Measurements from ENCODE around the gene RALB. TPM values are rescaled to one million over a fixed set of nuclear protein-coding genes. Genes with fewer than 3 reads are reported as not detected.

Gene RALB
- total and polyA plus RNA-seq, 2 donors (not counting 1 experiment from before 2014, with no cell fraction given), result 58.3 to 73.9 TPM

- H3K27ac ChIP-seq (ENCODE audit: insufficient read depth, low read length), result no peak overlapping the region
- no peaks in the 10 kb centered on the region for H4K20me1 ChIP-seq (ENCODE audit: control insufficient read depth, extremely low read depth, insufficient read depth, low read length)
- DNase-seq (ENCODE audit: low read depth in 2 of 2), result peak in 1 of 2 donors; percentile 53
- peaks cover 15% of the 10 kb centered on the region for H3K27me3 ChIP-seq (ENCODE audit: control insufficient read depth, insufficient read depth, low read length)
- H3K9me3 ChIP-seq (ENCODE audit: control insufficient read depth, insufficient read depth, low read depth, low read length), result no peaks in the 10 kb centered on the region
- no peaks in the 10 kb centered on the region for H3K79me2 ChIP-seq (ENCODE audit: control insufficient read depth, insufficient read depth, low read length)
- no peak overlapping the region for H3K9ac ChIP-seq (ENCODE audit: insufficient read depth, low read length)
- no peak overlapping the region for H3K4me2 ChIP-seq (ENCODE audit: extremely low read depth, insufficient read depth, low read length)
- H3K4me1 ChIP-seq (ENCODE audit: control insufficient read depth, extremely low read depth, insufficient read depth, low read length), result no peaks in the 10 kb centered on the region
- TF ChIP-seq EZH2 (IDR thresholded peaks at IDR 0.05; ENCODE audit: low read length, missing control alignments) (no peak), CTCF (conservative IDR thresholded peaks at IDR 0.05 in 1 of 2, IDR thresholded peaks at IDR 0.05 in 1 of 2; ENCODE audit: low read depth in 1 of 2, low read length in 2 of 2) (no peak)
- H3K4me3 ChIP-seq (replicated peaks in 1 of 4; ENCODE audit: control extremely low read depth in 1 of 4, insufficient read depth in 1 of 4, low read depth in 3 of 4, low read length in 4 of 4), result no peak overlapping the region
- no peak overlapping the region for H2AFZ ChIP-seq (ENCODE audit: low read length)
- no peaks in the 10 kb centered on the region for H3K36me3 ChIP-seq (ENCODE audit: control insufficient read depth, insufficient read depth, low read length)
Measured at GRCh38 chr2:120318626-120319025, 66.0 kb downstream of the RALB start.

- no peak overlapping the region for H3K4me2 ChIP-seq (ENCODE audit: extremely low read depth, insufficient read depth, low read length)
- no peak for TF ChIP-seq EZH2 (IDR thresholded peaks at IDR 0.05; ENCODE audit: low read length, missing control alignments)
- no peak for TF ChIP-seq CTCF (conservative IDR thresholded peaks at IDR 0.05 in 1 of 2, IDR thresholded peaks at IDR 0.05 in 1 of 2; ENCODE audit: low read depth in 1 of 2, low read length in 2 of 2)
- H3K9ac ChIP-seq (ENCODE audit: insufficient read depth, low read length), result no peak overlapping the region
- H4K20me1 ChIP-seq (ENCODE audit: control insufficient read depth, extremely low read depth, insufficient read depth, low read length), result no peaks in the 10 kb centered on the region
- peaks cover 15% of the 10 kb centered on the region for H3K27me3 ChIP-seq (ENCODE audit: control insufficient read depth, insufficient read depth, low read length)
- H2AFZ ChIP-seq (ENCODE audit: low read length), result no peak overlapping the region
- no peaks in the 10 kb centered on the region for H3K79me2 ChIP-seq (ENCODE audit: control insufficient read depth, insufficient read depth, low read length)
- H3K4me3 ChIP-seq (replicated peaks in 1 of 4; ENCODE audit: control extremely low read depth in 1 of 4, insufficient read depth in 1 of 4, low read depth in 3 of 4, low read length in 4 of 4), result no peak overlapping the region
- no peaks in the 10 kb centered on the region for H3K4me1 ChIP-seq (ENCODE audit: control insufficient read depth, extremely low read depth, insufficient read depth, low read length)
- no peak for DNase-seq (ENCODE audit: low read depth in 2 of 2)
- H3K36me3 ChIP-seq (ENCODE audit: control insufficient read depth, insufficient read depth, low read length), result no peaks in the 10 kb centered on the region
- H3K9me3 ChIP-seq (ENCODE audit: control insufficient read depth, insufficient read depth, low read depth, low read length), result no peaks in the 10 kb centered on the region
- no peak overlapping the region for H3K27ac ChIP-seq (ENCODE audit: insufficient read depth, low read length)
Measured at GRCh38 chr2:120319123-120319522, 66.5 kb downstream of the RALB start.

GRCh38 chr2:120319686-120320317, 67.2 kb downstream of the RALB start:
- no peaks in the 10 kb centered on the region for H3K36me3 ChIP-seq (ENCODE audit: control insufficient read depth, insufficient read depth, low read length)
- no peaks in the 10 kb centered on the region for H3K79me2 ChIP-seq (ENCODE audit: control insufficient read depth, insufficient read depth, low read length)
- no peaks in the 10 kb centered on the region for H3K9me3 ChIP-seq (ENCODE audit: control insufficient read depth, insufficient read depth, low read depth, low read length)
- no peak for DNase-seq (ENCODE audit: low read depth in 2 of 2)
- no peak overlapping the region for H3K9ac ChIP-seq (ENCODE audit: insufficient read depth, low read length)
- H4K20me1 ChIP-seq (ENCODE audit: control insufficient read depth, extremely low read depth, insufficient read depth, low read length), result no peaks in the 10 kb centered on the region
- no peak overlapping the region for H3K4me3 ChIP-seq (replicated peaks in 1 of 4; ENCODE audit: control extremely low read depth in 1 of 4, insufficient read depth in 1 of 4, low read depth in 3 of 4, low read length in 4 of 4)
- no peak overlapping the region for H3K27ac ChIP-seq (ENCODE audit: insufficient read depth, low read length)
- peaks cover 15% of the 10 kb centered on the region for H3K27me3 ChIP-seq (ENCODE audit: control insufficient read depth, insufficient read depth, low read length)
- no peak overlapping the region for H2AFZ ChIP-seq (ENCODE audit: low read length)
- TF ChIP-seq EZH2 (IDR thresholded peaks at IDR 0.05; ENCODE audit: low read length, missing control alignments), result no peak
- no peak for TF ChIP-seq CTCF (conservative IDR thresholded peaks at IDR 0.05 in 1 of 2, IDR thresholded peaks at IDR 0.05 in 1 of 2; ENCODE audit: low read depth in 1 of 2, low read length in 2 of 2)
- H3K4me1 ChIP-seq (ENCODE audit: control insufficient read depth, extremely low read depth, insufficient read depth, low read length), result no peaks in the 10 kb centered on the region
- no peak overlapping the region for H3K4me2 ChIP-seq (ENCODE audit: extremely low read depth, insufficient read depth, low read length)
